ENCODE measurements around the gene SGIP1.
A peak's percentile ranks its signal among the peaks of the same experiment; 100 is the strongest.
"Not testable (repeated sequence)": the region's sequence is repeated elsewhere in the genome, so short reads cannot be mapped to it uniquely, and the experiment has no call there.

The SGIP1 gene

GRCh38 chr1:66773227-66773626 lies 239.3 kb downstream of the SGIP1 start:
- DNase-seq: no peak

DNA sequence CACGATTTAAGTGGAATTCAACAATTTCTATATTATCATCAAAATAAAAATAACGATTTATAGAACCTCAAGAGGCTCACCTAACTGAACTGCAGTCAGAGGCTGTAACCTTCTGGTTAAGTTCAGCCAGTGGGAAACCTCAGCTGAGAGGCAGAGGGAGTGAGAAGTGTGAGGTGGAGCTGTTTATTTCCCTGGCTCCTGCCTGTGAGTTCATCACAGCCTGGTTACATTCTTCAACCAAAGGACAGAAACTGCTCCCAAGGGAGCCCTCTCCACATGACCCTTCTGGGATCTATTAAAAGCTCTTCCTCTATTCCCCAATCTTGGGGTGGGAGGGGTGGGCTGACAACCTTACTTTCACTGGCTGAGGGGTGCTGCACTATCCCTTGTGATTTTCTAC lies 240.5 kb downstream of the SGIP1 start:
- no peak for DNase-seq

DNA sequence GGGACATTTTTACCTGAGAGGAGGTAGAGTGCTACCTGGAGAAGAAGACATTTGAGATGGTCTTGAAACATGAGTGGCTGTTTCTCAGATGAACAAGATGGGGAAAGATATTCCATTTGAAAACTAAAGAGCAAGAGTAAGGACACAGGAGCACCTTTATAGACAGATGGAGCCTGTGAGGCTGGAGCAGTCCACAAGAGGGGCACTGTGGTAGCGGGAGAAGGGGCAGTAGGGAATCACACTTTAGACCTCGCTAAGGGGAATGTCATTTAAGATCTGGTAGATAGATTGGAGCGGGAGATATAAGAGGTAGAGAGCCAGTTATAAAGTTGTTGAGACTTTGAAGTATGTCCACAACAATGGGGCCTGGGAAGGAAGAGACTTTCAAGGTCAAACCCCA lies 241.7 kb downstream of the SGIP1 start:
- no peak for DNase-seq

DNA sequence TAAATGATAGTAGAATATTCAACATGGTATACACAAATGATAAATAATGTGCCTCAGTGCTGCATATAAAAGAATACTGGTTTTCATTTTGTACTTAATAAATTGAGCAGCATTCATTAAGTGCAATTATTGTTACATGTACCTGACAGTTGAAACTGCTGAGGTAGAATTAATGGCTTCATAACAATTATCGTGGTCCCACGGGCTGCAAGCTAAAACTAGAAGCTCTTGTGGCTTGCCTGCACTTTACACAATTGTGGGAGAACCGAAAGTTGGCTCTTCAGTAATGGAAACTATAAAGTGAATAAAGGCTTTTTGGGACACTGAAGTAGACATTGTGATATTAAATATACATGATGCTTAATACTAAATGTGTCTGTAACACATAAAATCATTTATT lies 243.9 kb downstream of the SGIP1 start:
- DNase-seq: no peak

GRCh38 chr1:66778266-66778665 lies 244.3 kb downstream of the SGIP1 start:
- peak; percentile 43 for DNase-seq

- no peak for DNase-seq
Measured at GRCh38 chr1:66778969-66779368, 245.0 kb downstream of the SGIP1 start.

DNA sequence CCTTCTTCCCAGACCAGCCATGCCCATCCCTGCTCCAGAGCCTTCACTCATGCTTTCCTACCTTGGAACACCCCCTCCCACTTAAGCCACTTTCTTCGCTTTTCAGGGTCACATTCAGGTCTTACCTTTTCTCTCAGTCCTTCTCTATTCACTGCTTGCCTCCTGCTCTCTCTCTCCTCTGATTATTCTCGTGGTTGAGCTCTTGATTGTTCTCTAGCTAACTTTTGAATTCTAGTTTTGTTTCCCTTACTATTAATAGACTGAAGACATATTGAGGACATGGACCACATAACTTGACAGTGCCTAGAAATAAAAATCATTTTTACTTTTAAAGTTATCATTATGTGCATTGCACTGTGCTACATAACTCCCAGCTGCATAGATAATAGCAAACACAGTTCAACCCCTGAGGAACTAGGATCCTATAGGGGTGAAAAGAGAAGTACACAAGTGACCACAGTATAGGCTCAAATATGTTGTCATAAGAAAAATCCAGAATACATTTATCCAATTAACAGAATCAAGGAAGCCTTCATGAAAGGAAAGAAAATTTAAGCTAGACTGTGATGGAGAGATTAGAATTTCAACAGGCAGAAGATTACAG lies 245.6 kb downstream of the SGIP1 start:
- DNase-seq: no peak

DNA sequence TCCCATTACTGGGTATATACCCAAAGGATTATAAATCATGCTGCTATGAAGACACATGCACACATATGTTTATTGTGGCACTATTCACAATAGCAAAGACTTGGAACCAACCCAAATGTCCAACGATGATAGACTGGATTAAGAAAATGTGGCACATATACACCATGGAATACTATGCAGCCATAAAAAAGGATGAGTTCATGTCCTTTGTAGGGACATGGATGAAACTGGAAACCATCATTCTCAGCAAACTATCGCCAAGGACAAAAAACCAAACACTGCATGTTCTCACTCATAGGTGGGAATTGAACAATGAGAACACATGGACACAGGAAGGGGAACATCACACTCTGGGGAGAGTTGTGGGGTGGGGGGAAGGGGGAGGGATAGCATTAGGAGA lies 251.8 kb downstream of the SGIP1 start:
- DNase-seq: not testable (repeated sequence)

- DNase-seq: no peak
Measured at GRCh38 chr1:66787641-66788040, 253.7 kb downstream of the SGIP1 start.

DNA sequence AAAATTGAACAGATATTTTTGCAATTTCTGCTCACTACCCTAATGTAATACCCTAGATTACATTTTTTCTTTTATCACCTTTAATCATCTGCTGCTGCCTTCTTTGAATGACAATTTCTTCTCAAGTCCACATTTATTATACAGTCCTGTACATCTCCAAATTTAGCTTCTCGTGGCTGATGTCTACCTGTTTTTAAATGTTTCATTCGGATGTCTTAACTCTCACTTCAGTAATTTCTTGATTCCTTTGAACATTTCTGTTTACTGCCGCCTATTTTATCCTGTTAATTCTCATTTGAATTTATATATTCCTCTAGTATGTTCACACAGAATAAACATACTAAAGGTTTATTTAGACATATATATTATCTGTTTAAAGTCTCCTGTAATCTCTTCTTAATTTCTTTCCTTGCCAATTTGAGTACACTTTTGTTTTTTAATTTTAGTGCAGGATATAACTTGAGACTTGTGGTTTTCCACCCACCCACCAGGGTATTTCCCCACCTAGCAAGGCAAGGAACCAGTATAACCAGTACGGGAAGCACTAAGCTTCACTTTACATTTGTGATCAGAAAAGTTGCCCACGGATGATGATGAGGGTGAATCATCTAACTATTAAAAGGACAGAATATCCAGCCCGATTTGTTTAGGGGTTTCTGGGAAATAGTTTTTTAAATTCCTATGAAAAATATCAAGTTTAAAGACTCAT lies 254.4 kb downstream of the SGIP1 start:
- DNase-seq: no peak

- DNase-seq: no peak
Measured at GRCh38 chr1:66791621-66792610, 258.0 kb downstream of the SGIP1 start.

DNA sequence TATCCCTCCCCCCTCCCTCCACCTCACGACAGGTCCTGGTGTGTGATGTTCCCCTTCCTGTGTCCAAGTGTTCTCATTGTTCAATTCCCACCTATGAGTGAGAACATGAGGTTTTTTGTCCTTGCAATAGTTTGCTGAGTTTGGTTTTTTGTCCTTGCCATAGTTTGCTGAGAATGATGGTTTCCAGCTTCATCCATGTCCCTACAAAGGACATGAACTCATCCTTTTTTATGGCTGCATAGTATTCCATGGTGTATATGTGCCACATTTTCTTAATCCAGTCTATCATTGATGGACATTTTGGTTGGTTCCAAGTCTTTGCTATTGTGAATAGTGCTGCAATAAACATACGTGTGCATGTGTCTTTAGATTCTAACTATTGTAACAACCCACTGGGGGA lies 261.9 kb downstream of the SGIP1 start:
- not testable (repeated sequence) for DNase-seq
